GM12878 (cell line): ENCODE measurements around the gene RPL29. TPM values are rescaled to one million over a fixed set of nuclear protein-coding genes. Genes with fewer than 3 reads are reported as not detected.

ENCODE experiments used
- ATAC-seq: fragments of 200-7000 bp; cut with Tn5 transposase; 3 replicates; pipeline ENCODE4 v1.9.1; 2020; ENCODE audit warnings: mild to moderate bottlenecking, moderate library complexity
- BruUV-seq: library from RNA; stranded (reverse); fragments of 400-500 nt; replicated peaks from 2 replicates; lab custom pipeline; 2021; lab: Mats Ljungman, UMichigan
- CTCF ChIA-PET: fragments of 300-600 bp; sonication (Branson Sonifier 250); formaldehyde crosslinking; extraction: SDS; loops from one replicate; lab custom pipeline; 2021; ENCODE audit warnings: inconsistent platforms; lab: Yijun Ruan, JAX
- POLR2A ChIA-PET: fragments of 350-600 bp; formaldehyde crosslinking; extraction: SDS; loops from one replicate; lab custom pipeline; 2021; ENCODE audit warnings: inconsistent platforms; lab: Charles Lee
- RAD21 ChIA-PET: fragments of 300-600 bp; sonication (Branson Sonifier 250); formaldehyde crosslinking; loops from one replicate; lab custom pipeline; 2023; ENCODE audit warnings: antibody characterized with exemption; ENCODE audit not compliant: unreplicated experiment; lab: Charles Lee
- SMC1A ChIA-PET: fragments of 300-600 bp; sonication (Branson Sonifier 250); formaldehyde crosslinking; loops from one replicate; lab custom pipeline; 2023; ENCODE audit not compliant: unreplicated experiment, uncharacterized antibody; lab: Charles Lee
- DNase-seq: peaks from one replicate; pipeline ENCODE4 v3.0.0-alpha.2; 2011; ENCODE audit warnings: low read depth, low spot score
- FAIRE-seq: peaks from 3 replicates; lab custom pipeline; 2011; peaks lifted over from hg19 to GRCh38; lab: Jason Lieb, UNC
- H2AFZ ChIP-seq: 2 replicates; pipeline ENCODE4 v1.6.0; 2011; ENCODE audit warnings: low read depth, low read length, control low read depth; ENCODE audit not compliant: control insufficient read depth
- H3K27ac ChIP-seq: 2 replicates; pipeline ENCODE4 v1.5.1; 2011; ENCODE audit warnings: control low read depth; ENCODE audit not compliant: control insufficient read depth, insufficient read depth
- H3K27me3 ChIP-seq, 2 experiments: replicated peaks in 1 of 2; 2 replicates each; pipeline versions ENCODE4 v1.6.0 to v1.6.1; 2011; ENCODE audit warnings: low read length in 1 of 2; ENCODE audit not compliant: control insufficient read depth in 2 of 2, insufficient read depth in 2 of 2
- H3K36me3 ChIP-seq, 2 experiments: 2 replicates each; pipeline ENCODE4 v1.5.1; 2011; ENCODE audit warnings: low read length in 1 of 2; ENCODE audit not compliant: control insufficient read depth in 2 of 2, insufficient read depth in 2 of 2
- H3K4me1 ChIP-seq: 2 replicates; pipeline ENCODE4 v1.6.1; 2011; ENCODE audit warnings: mild to moderate bottlenecking, low read length, moderate library complexity, mixed read lengths; ENCODE audit not compliant: control insufficient read depth, insufficient read depth
- H3K4me2 ChIP-seq: 2 replicates; pipeline ENCODE4 v1.6.0; 2011; ENCODE audit warnings: control low read depth; ENCODE audit not compliant: control insufficient read depth, insufficient read depth
- H3K4me3 ChIP-seq: fragments of 200-600 bp; sonication (generic); 2 replicates; pipeline ENCODE4 v1.5.1; 2016
- H3K79me2 ChIP-seq: 2 replicates; pipeline ENCODE4 v1.6.0; 2011; ENCODE audit warnings: low read length; ENCODE audit not compliant: control insufficient read depth, insufficient read depth
- H3K9ac ChIP-seq: 2 replicates; pipeline ENCODE4 v1.8.0; 2011; ENCODE audit warnings: low read length, control low read depth, mixed read lengths; ENCODE audit not compliant: control insufficient read depth, insufficient read depth
- H3K9me3 ChIP-seq: replicated peaks from 3 replicates; pipeline ENCODE4 v1.5.1; 2011; ENCODE audit warnings: mild to moderate bottlenecking, low read length; ENCODE audit not compliant: control insufficient read depth, insufficient read depth
- H4K20me1 ChIP-seq: 2 replicates; pipeline ENCODE4 v1.6.0; 2011; ENCODE audit not compliant: control insufficient read depth, insufficient read depth
- ESRRA ChIP-seq: IDR thresholded peaks from 2 replicates; pipeline ENCODE4 v1.6.1; 2012; ENCODE audit warnings: mild to moderate bottlenecking, low read length, improper control_type of control experiment
- FOXM1 ChIP-seq: IDR thresholded peaks from 2 replicates; pipeline ENCODE4 v1.6.1; 2012; ENCODE audit warnings: low read depth, mild to moderate bottlenecking, inconsistent platforms, low read length, moderate library complexity
- NFYA ChIP-seq: IDR thresholded peaks from 2 replicates; pipeline ENCODE4 v1.6.1; 2011; ENCODE audit warnings: low read depth, mild to moderate bottlenecking, low read length, improper control_type of control experiment, borderline replicate concordance
- NR2C2 ChIP-seq: IDR thresholded peaks from 2 replicates; pipeline ENCODE4 v1.6.1; 2011; ENCODE audit warnings: borderline replicate concordance, low read depth; ENCODE audit not compliant: control insufficient read depth, insufficient read length
- WRNIP1 ChIP-seq: IDR thresholded peaks from 2 replicates; pipeline ENCODE4 v1.6.1; 2011; ENCODE audit warnings: low read depth, low read length, improper control_type of control experiment, borderline replicate concordance
- WGBS: methylation state at CpG from one replicate; pipeline ENCODE4 v1.1.6; 2016; ENCODE audit warnings: low lambda C conversion rate; ENCODE audit not compliant: insufficient replicate concordance, insufficient coverage; ENCODE audit errors: missing lambda C conversion rate; 5-methylcytosine and 5-hydroxymethylcytosine counted together
- in situ Hi-C: fragments of 300-500 bp; cut with MboI; formaldehyde crosslinking; loops from 9 replicates; pipeline ENCODE4 v1.14.3; 2018; ENCODE audit warnings: mixed read lengths
- intact Hi-C: fragments of 100-400 bp; cut with micrococcal nuclease; formaldehyde crosslinking; loops from one replicate; pipeline ENCODE4 v1.14.2; 2022; ENCODE audit not compliant: unreplicated experiment
- polyA plus RNA-seq, 11 experiments: library from polyadenylated mRNA; depleted of rRNA in 4 of 11; unstranded in 6 of 11; stranded (reverse) in 5 of 11; fragments of >200 nt; fragmentation: Nextera tagmentation in 4 of 11; fragmentation: Illumina TruSeq in 1 of 11; extraction: Ambion mirVana in 4 of 11; extraction: Trizol in 1 of 11; gene quantifications; 1 replicate in 1 of 11; 2 replicates in 10 of 11; pipeline versions ENCODE4 v1.2.1 to v1.2.3, GENCODE V29; 2011 to 2016; ENCODE audit warnings: inconsistent platforms in 2 of 11, missing spikeins in 2 of 11, low read depth in 1 of 11
- total RNA-seq, 4 experiments: library from RNA; depleted of rRNA in 3 of 4; stranded (reverse); fragments of >200 nt in 3 of 4; fragmentation: Illumina TruSeq in 1 of 4; extraction: Trizol in 1 of 4; gene quantifications; 2 replicates each; pipeline versions ENCODE4 v1.2.1 to v1.2.3, GENCODE V29; 2013 to 2021
- TF ChIP-seq, protein P1 (sequence below): fragments of 450-650 bp; formaldehyde crosslinking; IDR thresholded peaks from 2 replicates; pipeline ENCODE4 v1.5.0; 2022; ENCODE audit warnings: mild to moderate bottlenecking, missing genetic modification characterization

The RPL29 gene
- total and polyA plus RNA-seq, 10 of the 15 experiments (the other 5 are each of a cell fraction or from before 2014, with no cell fraction given): 1,053 to 2,477 (median 1,657) TPM

DNA sequence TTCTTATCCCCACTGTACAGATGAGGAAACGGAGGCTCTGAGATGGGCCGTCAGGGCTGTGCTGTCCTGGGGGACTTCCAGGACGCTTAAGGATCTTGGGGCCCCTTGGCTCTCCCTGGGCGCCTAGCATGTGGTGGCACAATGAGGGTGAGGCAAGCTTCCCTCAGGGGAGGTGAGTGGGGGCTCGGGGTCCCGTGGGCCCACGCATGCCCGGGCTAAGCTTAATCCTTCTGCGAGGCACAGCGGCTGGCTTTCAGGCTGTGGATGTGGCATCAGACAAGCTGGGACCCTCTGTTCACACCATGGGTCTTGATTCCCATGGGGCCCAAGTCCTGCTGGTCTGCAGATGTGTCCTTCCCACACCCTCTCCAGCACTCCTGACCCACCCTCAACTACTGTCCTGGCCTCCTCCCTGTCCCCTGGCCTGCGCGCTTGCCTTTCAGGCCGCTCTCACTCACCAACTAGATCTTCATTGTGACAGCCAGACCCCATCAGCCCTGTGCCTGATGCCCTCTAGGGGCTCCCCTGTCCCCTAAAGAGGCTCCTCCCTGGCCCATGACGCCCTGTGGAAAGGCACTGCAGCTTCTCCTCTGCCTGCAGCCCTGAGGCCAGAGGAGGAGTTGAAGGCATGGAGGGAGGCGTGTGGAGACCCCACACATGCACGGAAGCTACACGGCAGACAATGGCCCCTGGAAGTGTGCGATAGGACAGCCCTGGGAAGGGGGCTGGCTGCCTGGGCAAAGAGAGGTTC is 49.3 kb upstream of the RPL29 start:
- 61% methylated on average over 18 of the region's 18 CpGs for WGBS
- DNase-seq (no peak), FAIRE-seq (no peak), ATAC-seq (peak; percentile 60)
- no peak overlapping the region for H3K27ac ChIP-seq
- H3K36me3 ChIP-seq: peaks cover 0 to 8% of the 10 kb centered on the region in 2 experiments; a peak in 3 of 4 replicates
- BruUV-seq: no TSS peak
- H3K9ac ChIP-seq: no peak overlapping the region
- H3K4me1 ChIP-seq: no peaks in the 10 kb centered on the region
- H2AFZ ChIP-seq: no peak overlapping the region
- H3K4me2 ChIP-seq: no peak overlapping the region
- in situ Hi-C loops (no loop called here), intact Hi-C loops (no loop called here)
- SMC1A ChIA-PET: interaction anchor here (1.3 to 2.5 kb wide), 3 partner anchors 8 to 43 kb away, joined by 3 to 10 read pairs (median 4); no protein-coding TSS in a partner anchor
- H3K79me2 ChIP-seq: no peaks in the 10 kb centered on the region
- no peak for TF ChIP-seq NFYA
- TF ChIP-seq, protein P1, sequence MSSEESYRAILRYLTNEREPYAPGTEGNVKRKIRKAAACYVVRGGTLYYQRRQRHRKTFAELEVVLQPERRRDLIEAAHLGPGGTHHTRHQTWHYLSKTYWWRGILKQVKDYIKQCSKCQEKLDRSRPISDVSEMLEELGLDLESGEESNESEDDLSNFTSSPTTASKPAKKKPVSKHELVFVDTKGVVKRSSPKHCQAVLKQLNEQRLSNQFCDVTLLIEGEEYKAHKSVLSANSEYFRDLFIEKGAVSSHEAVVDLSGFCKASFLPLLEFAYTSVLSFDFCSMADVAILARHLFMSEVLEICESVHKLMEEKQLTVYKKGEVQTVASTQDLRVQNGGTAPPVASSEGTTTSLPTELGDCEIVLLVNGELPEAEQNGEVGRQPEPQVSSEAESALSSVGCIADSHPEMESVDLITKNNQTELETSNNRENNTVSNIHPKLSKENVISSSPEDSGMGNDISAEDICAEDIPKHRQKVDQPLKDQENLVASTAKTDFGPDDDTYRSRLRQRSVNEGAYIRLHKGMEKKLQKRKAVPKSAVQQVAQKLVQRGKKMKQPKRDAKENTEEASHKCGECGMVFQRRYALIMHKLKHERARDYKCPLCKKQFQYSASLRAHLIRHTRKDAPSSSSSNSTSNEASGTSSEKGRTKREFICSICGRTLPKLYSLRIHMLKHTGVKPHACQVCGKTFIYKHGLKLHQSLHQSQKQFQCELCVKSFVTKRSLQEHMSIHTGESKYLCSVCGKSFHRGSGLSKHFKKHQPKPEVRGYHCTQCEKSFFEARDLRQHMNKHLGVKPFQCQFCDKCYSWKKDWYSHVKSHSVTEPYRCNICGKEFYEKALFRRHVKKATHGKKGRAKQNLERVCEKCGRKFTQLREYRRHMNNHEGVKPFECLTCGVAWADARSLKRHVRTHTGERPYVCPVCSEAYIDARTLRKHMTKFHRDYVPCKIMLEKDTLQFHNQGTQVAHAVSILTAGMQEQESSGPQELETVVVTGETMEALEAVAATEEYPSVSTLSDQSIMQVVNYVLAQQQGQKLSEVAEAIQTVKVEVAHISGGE (CRISPR knock-in tag): no peak
- no peak for TF ChIP-seq ESRRA
- no peak for TF ChIP-seq NR2C2
- TF ChIP-seq WRNIP1: no peak
- TF ChIP-seq FOXM1: no peak
- no peaks in the 10 kb centered on the region for H4K20me1 ChIP-seq
- POLR2A ChIA-PET: interaction anchor here (0.9 kb wide), 1 partner anchor 11 kb away, joined by 3 read pairs; the partner anchor contains the start of gene DUSP7
- H3K9me3 ChIP-seq: no peaks in the 10 kb centered on the region
- H3K4me3 ChIP-seq: no peak overlapping the region
- CTCF ChIA-PET: interaction anchor here (1.5 to 3.1 kb wide), 2 partner anchors 8 to 10 kb away, joined by 4 to 16 read pairs; no protein-coding TSS in a partner anchor
- RAD21 ChIA-PET: no interaction called here
- no peaks in the 10 kb centered on the region for H3K27me3 ChIP-seq
